SKM-1 treated with dmso at 0.1 percent for 144 hours (cell line): ENCODE results near the gene CCDC70.
A peak's percentile ranks its signal among the peaks of the same experiment; 100 is the strongest.
"Not testable (repeated sequence)": the region's sequence is repeated elsewhere in the genome, so short reads cannot be mapped to it uniquely, and the experiment has no call there.

Experiments
- DNase-seq: peaks from one replicate; lab custom pipeline; 2025; ENCODE audit not compliant: unreplicated experiment; lab: John Stamatoyannopoulos, UW

Gene CCDC70

GRCh38 chr13:51861723-51862300 is at the start of gene CCDC70:
Gene CCDC70, plus strand, starts transcription at chr13:51861969. Its CDS starts 3,443 bp downstream, at chr13:51865412.
- DNase-seq = no peak

- DNase-seq = no peak
Measured at GRCh38 chr13:51814071-51814470, 47.7 kb upstream of the CCDC70 start.

- DNase-seq = peak; percentile 77
Measured at GRCh38 chr13:51814825-51815650, 46.7 kb upstream of the CCDC70 start.

- no peak for DNase-seq
Measured at GRCh38 chr13:51815848-51816247, 45.9 kb upstream of the CCDC70 start.

- DNase-seq = no peak
Measured at GRCh38 chr13:51816604-51817249, 45.0 kb upstream of the CCDC70 start.

GRCh38 chr13:51817717-51818116 is 44.1 kb upstream of the CCDC70 start:
- DNase-seq = no peak

- no peak for DNase-seq
Measured at GRCh38 chr13:51818276-51818675, 43.5 kb upstream of the CCDC70 start.

- DNase-seq = no peak
Measured at GRCh38 chr13:51818781-51819511, 42.8 kb upstream of the CCDC70 start.

GRCh38 chr13:51819544-51819943 is 42.2 kb upstream of the CCDC70 start:
- DNase-seq = no peak

- DNase-seq = no peak
Measured at GRCh38 chr13:51820016-51820597, 41.7 kb upstream of the CCDC70 start.

GRCh38 chr13:51821606-51822005 is 40.2 kb upstream of the CCDC70 start:
- peak; percentile 68 for DNase-seq

- no peak for DNase-seq
Measured at GRCh38 chr13:51822106-51822815, 39.5 kb upstream of the CCDC70 start.

- no peak for DNase-seq
Measured at GRCh38 chr13:51823359-51823758, 38.4 kb upstream of the CCDC70 start.

GRCh38 chr13:51823863-51824262 is 37.9 kb upstream of the CCDC70 start:
- no peak for DNase-seq

GRCh38 chr13:51824712-51825111 is 37.1 kb upstream of the CCDC70 start:
- not testable (repeated sequence) for DNase-seq

GRCh38 chr13:51825165-51825592 is 36.6 kb upstream of the CCDC70 start:
- peak; percentile 93 for DNase-seq

- no peak for DNase-seq
Measured at GRCh38 chr13:51825681-51826254, 36.0 kb upstream of the CCDC70 start.

GRCh38 chr13:51826606-51827005 is 35.2 kb upstream of the CCDC70 start:
- no peak for DNase-seq

- peak; percentile 82 for DNase-seq
Measured at GRCh38 chr13:51827254-51827653, 34.5 kb upstream of the CCDC70 start.
